ENCODE data around the gene INPP5D.
"Not testable (repeated sequence)": the region's sequence is repeated elsewhere in the genome, so short reads cannot be mapped to it uniquely, and the experiment has no call there.

INPP5D gene

GRCh38 chr2:233064530-233065199 is 4.5 kb downstream of the INPP5D start:
- TF ChIP-seq POLR2A (IDR thresholded peaks at IDR 0.05; ENCODE audit: low read length) (no peak), GATA1 (IDR thresholded peaks at IDR 0.05; ENCODE audit: low read depth, low read length) (no peak)
- no peak for DNase-seq

- not testable (repeated sequence) for DNase-seq
Observed at GRCh38 chr2:233065200-233065589, 5.1 kb downstream of the INPP5D start.

GRCh38 chr2:233065954-233066470 is 5.9 kb downstream of the INPP5D start:
- no peak for TF ChIP-seq GATA1 (IDR thresholded peaks at IDR 0.05; ENCODE audit: low read depth, low read length)
- TF ChIP-seq POLR2A (IDR thresholded peaks at IDR 0.05; ENCODE audit: low read length): no peak
- no peak for DNase-seq

- no peak for DNase-seq
- TF ChIP-seq GATA1 (IDR thresholded peaks at IDR 0.05; ENCODE audit: low read depth, low read length) (no peak), POLR2A (IDR thresholded peaks at IDR 0.05; ENCODE audit: low read length) (no peak)
Observed at GRCh38 chr2:233068762-233069418, 8.7 kb downstream of the INPP5D start.

GRCh38 chr2:233072838-233073237 is 12.7 kb downstream of the INPP5D start:
- no peak for TF ChIP-seq POLR2A (IDR thresholded peaks at IDR 0.05; ENCODE audit: low read length)
- no peak for TF ChIP-seq GATA1 (IDR thresholded peaks at IDR 0.05; ENCODE audit: low read depth, low read length)

GRCh38 chr2:233074106-233074505 is 14.0 kb downstream of the INPP5D start:
- no peak for TF ChIP-seq POLR2A (IDR thresholded peaks at IDR 0.05; ENCODE audit: low read length)
- no peak for TF ChIP-seq GATA1 (IDR thresholded peaks at IDR 0.05; ENCODE audit: low read depth, low read length)
- no peak for DNase-seq

More at GRCh38 chr2:233072838-233073237, 12.7 kb downstream of the INPP5D start:
- DNase-seq: peak; percentile 32 to 49

- no peak for DNase-seq
Observed at GRCh38 chr2:233075141-233075965, 15.2 kb downstream of the INPP5D start.

GRCh38 chr2:233075966-233076339 is 15.8 kb downstream of the INPP5D start:
- peak in 1 of 2 experiments; percentile 23 for DNase-seq
- no peak for TF ChIP-seq GATA1 (IDR thresholded peaks at IDR 0.05; ENCODE audit: low read depth, low read length)
- peak; percentile 4 for TF ChIP-seq POLR2A (IDR thresholded peaks at IDR 0.05; ENCODE audit: low read length)

More at GRCh38 chr2:233075141-233075965, 15.2 kb downstream of the INPP5D start:
- TF ChIP-seq POLR2A (IDR thresholded peaks at IDR 0.05; ENCODE audit: low read length) (no peak), GATA1 (IDR thresholded peaks at IDR 0.05; ENCODE audit: low read depth, low read length) (no peak)

- no peak for DNase-seq
- TF ChIP-seq POLR2A (IDR thresholded peaks at IDR 0.05; ENCODE audit: low read length) (peak; percentile 13), GATA1 (IDR thresholded peaks at IDR 0.05; ENCODE audit: low read depth, low read length) (no peak)
Observed at GRCh38 chr2:233076749-233077148, 16.6 kb downstream of the INPP5D start.

- DNase-seq: no peak
- no peak for TF ChIP-seq GATA1 (IDR thresholded peaks at IDR 0.05; ENCODE audit: low read depth, low read length)
- no peak for TF ChIP-seq POLR2A (IDR thresholded peaks at IDR 0.05; ENCODE audit: low read length)
Observed at GRCh38 chr2:233079473-233079877, 19.3 kb downstream of the INPP5D start.

- no peak for TF ChIP-seq POLR2A (IDR thresholded peaks at IDR 0.05; ENCODE audit: low read length)
- no peak for TF ChIP-seq GATA1 (IDR thresholded peaks at IDR 0.05; ENCODE audit: low read depth, low read length)
- no peak for DNase-seq
Observed at GRCh38 chr2:233079953-233080835, 20.1 kb downstream of the INPP5D start.

GRCh38 chr2:233080836-233081229 is 20.7 kb downstream of the INPP5D start:
- DNase-seq: no peak
- TF ChIP-seq POLR2A (IDR thresholded peaks at IDR 0.05; ENCODE audit: low read length): no peak
- no peak for TF ChIP-seq GATA1 (IDR thresholded peaks at IDR 0.05; ENCODE audit: low read depth, low read length)

GRCh38 chr2:233081232-233081730 is 21.1 kb downstream of the INPP5D start:
- no peak for TF ChIP-seq POLR2A (IDR thresholded peaks at IDR 0.05; ENCODE audit: low read length)
- TF ChIP-seq GATA1 (IDR thresholded peaks at IDR 0.05; ENCODE audit: low read depth, low read length): no peak
- DNase-seq: no peak

Data from erythroblast (primary cell).